Mucosa of descending colon (tissue), 3 donors: ENCODE data around the gene SPINK2. TPM values are rescaled to one million over a fixed set of nuclear protein-coding genes. Genes with fewer than 3 reads are reported as not detected.

Experiments
- ATAC-seq: fragments of 200-7000 bp; cut with Tn5 transposase; one replicate; pipeline ENCODE4 v1.9.1; 2020; ENCODE audit warnings: mild to moderate bottlenecking, moderate library complexity
- DNase-seq, 3 donors: peaks; one replicate each; pipeline ENCODE4 v3.0.0-alpha.2; 2020
- H3K36me3 ChIP-seq: fragments of 200-600 bp; one replicate; pipeline ENCODE4 v1.8.0; 2021; ENCODE audit warnings: low read depth, mild to moderate bottlenecking
- H3K4me1 ChIP-seq: fragments of 200-600 bp; one replicate; pipeline ENCODE4 v1.8.0; 2021; ENCODE audit warnings: low read depth, mild to moderate bottlenecking
- H3K4me3 ChIP-seq: fragments of 200-600 bp; one replicate; pipeline ENCODE4 v1.8.0; 2021; ENCODE audit warnings: mild to moderate bottlenecking
- H3K9me3 ChIP-seq: fragments of 200-600 bp; one replicate; pipeline ENCODE4 v1.8.0; 2021; ENCODE audit warnings: mild to moderate bottlenecking
- intact Hi-C, 2 donors: fragments of 100-400 bp; cut with DNase I in 1 of 2; cut with micrococcal nuclease in 1 of 2; formaldehyde crosslinking; loops; one replicate each; pipeline versions ENCODE4 v1.11.0 to v1.11.1; 2022; cut with DNase I, micrococcal nuclease
- total RNA-seq, 3 donors: library from RNA; stranded (reverse); fragmentation: NEBNext Ultra II Directional in 2 of 3; extraction: Animal tissue kit (Norgen Biotek cat#: 25700) in 2 of 3; gene quantifications; one replicate each; pipeline versions ENCODE4 v1.2.1 to v1.2.4, GENCODE V29; 2021 to 2023
- TF ChIP-seq, protein P1 (sequence below): fragments of 200-600 bp; IDR thresholded peaks from one replicate; pipeline ENCODE4 v1.8.0; 2022; ENCODE audit warnings: antibody characterized with exemption, mild to moderate bottlenecking
- donor health status: DM: no; HTN: no; CAD: no; lungs with moderate emphysema.
- donor health status: DM: no; HTN: no; CAD: no.
- donor health status: DM: no; HTN: yes; CAD: no.

SPINK2 gene
- total RNA-seq, 3 donors from 2014 or later = 1.1 to 2.7 TPM; not detected in 1

DNA sequence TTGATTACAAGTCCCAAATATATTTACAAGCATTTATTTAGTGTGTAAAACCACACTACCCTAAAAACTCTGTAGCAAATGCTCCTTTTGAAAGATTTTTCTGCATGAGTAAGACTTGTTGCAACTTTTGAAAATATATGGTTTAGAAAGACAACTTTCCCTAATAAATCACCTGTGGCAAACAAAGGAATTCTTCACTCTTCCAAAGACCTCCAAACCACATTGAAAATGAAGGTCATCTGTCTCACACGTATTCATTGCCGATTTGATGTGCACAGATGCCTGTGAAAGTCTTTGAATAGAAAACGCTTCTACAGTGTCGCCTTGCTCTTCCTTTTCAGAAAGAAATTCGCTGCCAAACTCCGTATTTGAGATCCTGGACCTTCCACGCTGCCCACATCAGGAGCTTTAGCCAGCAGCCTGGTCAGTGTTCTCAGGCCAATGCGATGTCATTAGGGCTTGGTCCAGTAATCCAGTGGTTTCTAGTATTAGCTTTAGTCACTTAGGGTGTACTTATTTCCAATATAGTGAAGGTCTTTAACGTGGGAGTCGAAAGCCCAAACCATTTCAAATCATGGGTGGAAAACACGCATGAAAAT lies 22.2 kb downstream of the SPINK2 start:
- Histone ChIP-seq H3K4me3 (no peak overlapping the region), H3K36me3 (no peaks in the 10 kb centered on the region), H3K9me3 (no peaks in the 10 kb centered on the region), H3K4me1 (no peaks in the 10 kb centered on the region)
- DNase-seq (no peak), ATAC-seq (no peak)
- TF ChIP-seq, protein P1, sequence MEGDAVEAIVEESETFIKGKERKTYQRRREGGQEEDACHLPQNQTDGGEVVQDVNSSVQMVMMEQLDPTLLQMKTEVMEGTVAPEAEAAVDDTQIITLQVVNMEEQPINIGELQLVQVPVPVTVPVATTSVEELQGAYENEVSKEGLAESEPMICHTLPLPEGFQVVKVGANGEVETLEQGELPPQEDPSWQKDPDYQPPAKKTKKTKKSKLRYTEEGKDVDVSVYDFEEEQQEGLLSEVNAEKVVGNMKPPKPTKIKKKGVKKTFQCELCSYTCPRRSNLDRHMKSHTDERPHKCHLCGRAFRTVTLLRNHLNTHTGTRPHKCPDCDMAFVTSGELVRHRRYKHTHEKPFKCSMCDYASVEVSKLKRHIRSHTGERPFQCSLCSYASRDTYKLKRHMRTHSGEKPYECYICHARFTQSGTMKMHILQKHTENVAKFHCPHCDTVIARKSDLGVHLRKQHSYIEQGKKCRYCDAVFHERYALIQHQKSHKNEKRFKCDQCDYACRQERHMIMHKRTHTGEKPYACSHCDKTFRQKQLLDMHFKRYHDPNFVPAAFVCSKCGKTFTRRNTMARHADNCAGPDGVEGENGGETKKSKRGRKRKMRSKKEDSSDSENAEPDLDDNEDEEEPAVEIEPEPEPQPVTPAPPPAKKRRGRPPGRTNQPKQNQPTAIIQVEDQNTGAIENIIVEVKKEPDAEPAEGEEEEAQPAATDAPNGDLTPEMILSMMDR = no peak
- intact Hi-C loops = no loop called here

DNA sequence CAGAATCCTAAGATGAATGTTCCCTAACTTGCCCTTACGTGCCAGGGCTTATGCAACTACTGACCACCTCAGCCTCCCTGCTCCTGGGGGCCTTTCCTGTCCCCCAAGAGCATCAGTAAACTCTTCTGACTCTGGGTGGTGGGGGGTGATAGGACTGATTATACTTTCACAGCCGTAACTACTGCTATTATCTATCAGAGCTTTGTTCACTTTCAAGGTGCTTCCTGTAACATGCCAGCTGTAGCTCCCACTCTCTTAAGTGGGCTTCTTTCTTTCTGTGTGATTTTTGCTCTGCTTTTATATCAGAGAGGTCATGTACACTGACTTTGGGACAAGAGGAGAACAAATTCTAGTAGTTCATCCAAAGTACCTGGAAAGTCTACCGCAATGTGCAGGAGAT lies 25.3 kb downstream of the SPINK2 start:
- intact Hi-C loops = no loop called here
- no peaks in the 10 kb centered on the region for H3K4me1 ChIP-seq
- ATAC-seq = no peak
- H3K36me3 ChIP-seq = no peaks in the 10 kb centered on the region
- no peak overlapping the region for H3K4me3 ChIP-seq
- H3K9me3 ChIP-seq = no peaks in the 10 kb centered on the region
- TF ChIP-seq, protein P1 = no peak
- no peak for DNase-seq

DNA sequence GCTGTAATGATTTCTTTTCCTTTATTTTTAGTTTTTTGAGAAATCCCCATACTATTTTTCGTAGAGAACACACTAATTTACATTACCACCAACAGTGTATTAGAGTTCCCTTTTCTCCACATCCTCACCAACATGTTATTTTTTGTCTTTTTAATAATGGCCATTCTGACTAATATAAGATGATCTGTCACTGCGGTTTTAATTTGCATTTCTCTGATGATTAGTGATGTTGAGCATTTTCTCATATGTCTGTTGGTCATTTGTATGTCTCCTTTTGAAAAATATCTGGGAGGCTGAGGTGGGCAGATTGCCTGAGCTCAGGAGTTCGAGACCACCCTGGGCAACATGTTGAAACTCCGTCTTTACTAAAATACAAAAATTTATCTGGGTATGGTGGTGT lies 30.2 kb downstream of the SPINK2 start:
- TF ChIP-seq, protein P1 = no peak
- no peaks in the 10 kb centered on the region for H3K36me3 ChIP-seq
- H3K4me1 ChIP-seq = peaks cover 15% of the 10 kb centered on the region
- intact Hi-C loops = no loop called here
- ATAC-seq (no peak), DNase-seq (no peak)
- H3K4me3 ChIP-seq = no peak overlapping the region
- H3K9me3 ChIP-seq = no peaks in the 10 kb centered on the region

DNA sequence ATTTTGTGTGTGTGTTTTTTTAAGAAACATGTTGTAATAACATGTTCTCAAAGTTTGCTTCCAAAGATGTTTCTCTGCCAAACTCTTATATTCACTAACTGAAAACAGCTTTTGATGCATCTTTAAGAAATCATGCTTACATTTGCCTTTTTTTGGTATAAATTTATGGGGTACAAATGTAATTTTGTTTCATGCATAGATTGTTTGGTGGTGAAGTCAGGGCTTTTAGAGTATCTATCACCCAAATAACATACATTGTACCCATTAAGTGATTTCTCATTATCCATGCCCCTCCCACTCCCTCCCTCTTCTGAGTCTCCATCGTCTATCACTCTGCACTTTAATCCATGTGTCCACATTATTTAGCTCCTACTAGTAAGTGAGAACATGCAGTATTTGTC lies 30.8 kb downstream of the SPINK2 start:
- no peaks in the 10 kb centered on the region for H3K36me3 ChIP-seq
- TF ChIP-seq, protein P1 = no peak
- no peak for ATAC-seq
- intact Hi-C loops = no loop called here
- H3K9me3 ChIP-seq = no peaks in the 10 kb centered on the region
- no peak for DNase-seq
- H3K4me1 ChIP-seq = peaks cover 16% of the 10 kb centered on the region
- H3K4me3 ChIP-seq = no peak overlapping the region

DNA sequence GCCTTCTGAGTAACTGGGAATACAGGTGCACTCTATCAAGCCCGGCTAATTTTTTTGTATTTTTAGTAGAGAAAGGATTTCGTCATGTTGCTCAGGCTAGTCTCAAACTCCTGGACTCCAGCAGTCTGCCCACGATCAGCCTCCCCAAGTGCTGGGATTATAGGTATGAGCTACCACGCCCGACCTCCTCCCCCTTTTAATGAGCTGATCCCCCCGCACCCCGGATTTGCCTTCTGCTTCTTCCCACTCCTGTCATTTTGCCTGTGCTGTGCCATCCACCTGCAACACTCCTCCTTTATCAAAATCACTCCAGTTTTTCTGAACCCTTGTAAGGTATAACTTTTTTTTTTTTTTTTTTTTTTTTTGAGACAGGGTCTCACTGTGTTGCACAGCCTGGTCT lies 33.4 kb downstream of the SPINK2 start:
- intact Hi-C loops = no loop called here
- no peak for ATAC-seq
- Histone ChIP-seq H3K4me3 (no peak overlapping the region), H3K4me1 (peaks cover 16% of the 10 kb centered on the region), H3K9me3 (no peaks in the 10 kb centered on the region), H3K36me3 (no peaks in the 10 kb centered on the region)
- no peak for DNase-seq
- TF ChIP-seq, protein P1 = no peak

DNA sequence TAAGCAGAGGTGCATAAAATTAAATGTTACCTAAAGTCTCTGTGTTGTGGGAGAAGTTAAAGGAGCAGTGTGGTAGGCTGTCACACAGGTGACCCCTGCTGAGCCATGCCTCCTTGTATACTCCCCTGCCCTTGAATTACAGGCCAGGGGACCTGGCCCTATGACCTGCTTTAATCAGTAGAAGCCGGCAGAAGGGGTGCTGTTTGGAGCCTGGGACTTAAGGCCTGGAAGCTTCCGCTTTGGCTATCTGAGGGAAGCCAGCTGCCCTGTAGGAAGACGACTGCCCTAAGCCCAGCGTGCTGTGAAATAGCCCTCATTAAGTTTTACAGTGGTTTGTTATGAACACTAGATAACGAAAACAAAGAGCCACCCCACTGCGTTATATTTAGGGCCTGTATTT lies 34.1 kb downstream of the SPINK2 start:
- peaks cover 16% of the 10 kb centered on the region for H3K4me1 ChIP-seq
- intact Hi-C loops = no loop called here
- DNase-seq (peak in 2 of 3 donors; percentile 50 to 64), ATAC-seq (peak; percentile 91)
- no peaks in the 10 kb centered on the region for H3K9me3 ChIP-seq
- no peak overlapping the region for H3K4me3 ChIP-seq
- H3K36me3 ChIP-seq = no peaks in the 10 kb centered on the region
- TF ChIP-seq, protein P1 = no peak
